T-helper 17 cell (primary cell): ENCODE data around the gene P4HTM. TPM values are rescaled to one million over a fixed set of nuclear protein-coding genes. Genes with fewer than 3 reads are reported as not detected.
A peak's percentile ranks its signal among the peaks of the same experiment; 100 is the strongest.

Source experiments
- ATAC-seq: fragments of 150-1000 bp; cut with Tn5 transposase; 2 replicates; pipeline ENCODE4 v1.10.0; 2021; ENCODE audit warnings: mild to moderate bottlenecking, moderate library complexity
- DNase-seq, 3 donors: peaks; one replicate each; pipeline versions ENCODE4 v3.0.0 to v3.0.0-alpha.2; 2020 to 2021
- H3K9me3 ChIP-seq: one replicate; pipeline ENCODE4 v1.7.0; 2013; ENCODE audit warnings: low read length, mild to moderate bottlenecking; ENCODE audit not compliant: control insufficient read depth, poor library complexity, severe bottlenecking
- H3K27ac Mint-ChIP-seq: one replicate; pipeline ENCODE4 v1.8.0; 2022; ENCODE audit warnings: mild to moderate bottlenecking, moderate library complexity, mixed read lengths
- H3K27me3 Mint-ChIP-seq: one replicate; pipeline ENCODE4 v1.8.0; 2022; ENCODE audit warnings: mixed read lengths
- H3K36me3 Mint-ChIP-seq: one replicate; pipeline ENCODE4 v1.8.0; 2022; ENCODE audit warnings: low read depth, mixed read lengths
- H3K4me1 Mint-ChIP-seq: one replicate; pipeline ENCODE4 v1.8.0; 2022; ENCODE audit warnings: mild to moderate bottlenecking, mixed read lengths
- H3K4me3 Mint-ChIP-seq: one replicate; pipeline ENCODE4 v1.8.0; 2022; ENCODE audit warnings: mild to moderate bottlenecking, moderate library complexity, mixed read lengths
- total RNA-seq, 4 donors: library from RNA in 2 of 4; stranded (reverse) in 2 of 4; gene quantifications; one replicate each; pipeline ENCODE4 v1.2.3 and lab custom pipeline; 2022 to 2026

The P4HTM gene
- total RNA-seq, 2 donors from 2014 or later = 37.8 to 43.2 TPM

GRCh38 chr3:48966876-48967361 is 23.1 kb upstream of the P4HTM start:
- DNase-seq = no peak
- H3K9me3 ChIP-seq = no peaks in the 10 kb centered on the region
- no peaks in the 10 kb centered on the region for H3K36me3 Mint-ChIP-seq
- H3K27me3 Mint-ChIP-seq = no peaks in the 10 kb centered on the region
- H3K4me1 Mint-ChIP-seq = peaks cover 11% of the 10 kb centered on the region
- peak overlapping the region; percentile 61 for H3K4me3 Mint-ChIP-seq
- peak; percentile 60 for ATAC-seq
- peak overlapping the region; percentile 70 for H3K27ac Mint-ChIP-seq

GRCh38 chr3:48970586-48970985 is 19.5 kb upstream of the P4HTM start:
- H3K9me3 ChIP-seq = no peaks in the 10 kb centered on the region
- H3K4me1 Mint-ChIP-seq = peaks cover 11% of the 10 kb centered on the region
- no peak for DNase-seq
- H3K27me3 Mint-ChIP-seq = no peaks in the 10 kb centered on the region
- ATAC-seq = no peak
- no peak overlapping the region for H3K27ac Mint-ChIP-seq
- H3K4me3 Mint-ChIP-seq = no peak overlapping the region
- no peaks in the 10 kb centered on the region for H3K36me3 Mint-ChIP-seq

- DNase-seq (no peak), ATAC-seq (no peak)
- Mint-ChIP-seq H3K27ac (peak overlapping the region; percentile 29), H3K36me3 (peaks cover 5% of the 10 kb centered on the region), H3K4me1 (no peaks in the 10 kb centered on the region), H3K27me3 (no peaks in the 10 kb centered on the region), H3K4me3 (no peak overlapping the region)
- no peaks in the 10 kb centered on the region for H3K9me3 ChIP-seq
These were observed 15.8 kb upstream of the P4HTM start for GRCh38 chr3:48974076-48974864.

- H3K4me1 Mint-ChIP-seq = no peaks in the 10 kb centered on the region
- H3K36me3 Mint-ChIP-seq = peaks cover 6% of the 10 kb centered on the region
- H3K9me3 ChIP-seq = no peaks in the 10 kb centered on the region
- no peak for ATAC-seq
- H3K27me3 Mint-ChIP-seq = no peaks in the 10 kb centered on the region
- no peak overlapping the region for H3K4me3 Mint-ChIP-seq
- peak overlapping the region; percentile 32 for H3K27ac Mint-ChIP-seq
- no peak for DNase-seq
These were observed 10.6 kb upstream of the P4HTM start for GRCh38 chr3:48979451-48979850.

- ATAC-seq (no peak), DNase-seq (no peak)
- Mint-ChIP-seq H3K4me3 (no peak overlapping the region), H3K4me1 (no peaks in the 10 kb centered on the region), H3K27me3 (no peaks in the 10 kb centered on the region), H3K36me3 (peaks cover 6% of the 10 kb centered on the region), H3K27ac (peak overlapping the region; percentile 32)
- no peaks in the 10 kb centered on the region for H3K9me3 ChIP-seq
These were observed 9.7 kb upstream of the P4HTM start for GRCh38 chr3:48980295-48980694.

- DNase-seq = no peak
- no peaks in the 10 kb centered on the region for H3K9me3 ChIP-seq
- Mint-ChIP-seq H3K4me1 (peaks cover 2% of the 10 kb centered on the region), H3K36me3 (peaks cover 8% of the 10 kb centered on the region), H3K4me3 (no peak overlapping the region), H3K27me3 (no peaks in the 10 kb centered on the region), H3K27ac (no peak overlapping the region)
- no peak for ATAC-seq
These were observed 8.0 kb upstream of the P4HTM start for GRCh38 chr3:48982016-48982415.

- peaks cover 8% of the 10 kb centered on the region for H3K36me3 Mint-ChIP-seq
- ATAC-seq = no peak
- H3K4me1 Mint-ChIP-seq = peaks cover 4% of the 10 kb centered on the region
- H3K9me3 ChIP-seq = no peaks in the 10 kb centered on the region
- no peaks in the 10 kb centered on the region for H3K27me3 Mint-ChIP-seq
- H3K4me3 Mint-ChIP-seq = no peak overlapping the region
- no peak for DNase-seq
- H3K27ac Mint-ChIP-seq = no peak overlapping the region
These were observed 7.4 kb upstream of the P4HTM start for GRCh38 chr3:48982686-48983085.

- Mint-ChIP-seq H3K4me3 (no peak overlapping the region), H3K27ac (no peak overlapping the region), H3K36me3 (peaks cover 7% of the 10 kb centered on the region), H3K27me3 (no peaks in the 10 kb centered on the region), H3K4me1 (peaks cover 7% of the 10 kb centered on the region)
- ATAC-seq = no peak
- DNase-seq = no peak
- H3K9me3 ChIP-seq = no peaks in the 10 kb centered on the region
These were observed 6.9 kb upstream of the P4HTM start for GRCh38 chr3:48983096-48983495.

GRCh38 chr3:48984663-48985062 is 5.4 kb upstream of the P4HTM start:
- H3K27ac Mint-ChIP-seq = no peak overlapping the region
- ATAC-seq (no peak), DNase-seq (no peak)

GRCh38 chr3:48985831-48986376 is 4.1 kb upstream of the P4HTM start:
- ATAC-seq (no peak), DNase-seq (no peak)
- H3K36me3 Mint-ChIP-seq = peaks cover 2% of the 10 kb centered on the region
- no peaks in the 10 kb centered on the region for H3K9me3 ChIP-seq
- no peaks in the 10 kb centered on the region for H3K27me3 Mint-ChIP-seq
- peak overlapping the region; percentile 82 for H3K27ac Mint-ChIP-seq
- H3K4me3 Mint-ChIP-seq = no peak overlapping the region
- peaks cover 19% of the 10 kb centered on the region for H3K4me1 Mint-ChIP-seq

More at GRCh38 chr3:48984663-48985062, 5.4 kb upstream of the P4HTM start:
- Mint-ChIP-seq H3K4me1 (peaks cover 16% of the 10 kb centered on the region), H3K4me3 (no peak overlapping the region), H3K36me3 (peaks cover 2% of the 10 kb centered on the region), H3K27me3 (no peaks in the 10 kb centered on the region)
- H3K9me3 ChIP-seq = no peaks in the 10 kb centered on the region

- no peak for ATAC-seq
- no peak for DNase-seq
- H3K36me3 Mint-ChIP-seq = peaks cover 2% of the 10 kb centered on the region
- H3K9me3 ChIP-seq = no peaks in the 10 kb centered on the region
- H3K4me3 Mint-ChIP-seq = peak overlapping the region; percentile 91
- peaks cover 35% of the 10 kb centered on the region for H3K4me1 Mint-ChIP-seq
- peak overlapping the region; percentile 96 for H3K27ac Mint-ChIP-seq
- no peaks in the 10 kb centered on the region for H3K27me3 Mint-ChIP-seq
These were observed 780 bp upstream of the P4HTM start for GRCh38 chr3:48989126-48989795.

GRCh38 chr3:48990636-48991469 is 812 bp downstream of the P4HTM start:
- H3K27ac Mint-ChIP-seq = peak overlapping the region; percentile 88
- DNase-seq = peak in 1 of 3 donors; percentile 23
- H3K36me3 Mint-ChIP-seq = peaks cover under 1% of the 10 kb centered on the region
- peak overlapping the region; percentile 97 for H3K4me3 Mint-ChIP-seq
- no peaks in the 10 kb centered on the region for H3K9me3 ChIP-seq
- no peaks in the 10 kb centered on the region for H3K27me3 Mint-ChIP-seq
- peak; percentile 30 for ATAC-seq
- peaks cover 38% of the 10 kb centered on the region for H3K4me1 Mint-ChIP-seq
